OCI-LY7 (cell line): ENCODE measurements around the gene NFAM1. TPM values are rescaled to one million over a fixed set of nuclear protein-coding genes. Genes with fewer than 3 reads are reported as not detected.

ENCODE experiments used
- BruUV-seq: library from RNA; stranded (reverse); fragments of 400-500 nt; replicated peaks from 2 replicates; lab custom pipeline; 2021; lab: Mats Ljungman, UMichigan
- CTCF ChIA-PET: fragments of 300-600 bp; sonication (Branson Sonifier 250); formaldehyde crosslinking; loops from one replicate; lab custom pipeline; 2022; ENCODE audit warnings: antibody characterized with exemption; ENCODE audit not compliant: unreplicated experiment; lab: Charles Lee
- POLR2A ChIA-PET: fragments of 300-600 bp; sonication (Branson Sonifier 250); formaldehyde crosslinking; loops from one replicate; lab custom pipeline; 2022; ENCODE audit warnings: antibody characterized with exemption; lab: Charles Lee
- DNase-seq: peaks from one replicate; pipeline ENCODE4 v3.0.0-alpha.2; 2015; ENCODE audit warnings: low spot score
- H2AFZ ChIP-seq: fragments of 200-600 bp; sonication (generic), shearing (Covaris generic); 2 replicates; pipeline ENCODE4 v1.6.1; 2014; ENCODE audit warnings: mild to moderate bottlenecking, antibody characterized with exemption, low read length, moderate library complexity
- H3K27ac ChIP-seq: fragments of 200-600 bp; sonication (generic); 2 replicates; pipeline ENCODE4 v1.5.1; 2014; ENCODE audit warnings: mixed run types, low read depth, mild to moderate bottlenecking, moderate library complexity, low read length, inconsistent platforms; ENCODE audit not compliant: poor library complexity, severe bottlenecking
- H3K36me3 ChIP-seq: fragments of 200-600 bp; sonication (generic); 2 replicates; pipeline ENCODE4 v1.6.1; 2014; ENCODE audit warnings: mild to moderate bottlenecking, antibody characterized with exemption, low read length, moderate library complexity, mixed read lengths; ENCODE audit not compliant: insufficient read depth
- H3K4me1 ChIP-seq: fragments of 200-600 bp; sonication (generic); 2 replicates; pipeline ENCODE4 v1.5.1; 2014; ENCODE audit warnings: mild to moderate bottlenecking, low read length; ENCODE audit not compliant: insufficient read depth, poor library complexity, severe bottlenecking
- H3K4me2 ChIP-seq: fragments of 200-600 bp; sonication (generic); 2 replicates; pipeline ENCODE4 v1.6.1; 2014; ENCODE audit warnings: mild to moderate bottlenecking, low read length
- H3K4me3 ChIP-seq: fragments of 200-600 bp; sonication (generic); 2 replicates; pipeline ENCODE4 v1.5.1; 2014; ENCODE audit warnings: mild to moderate bottlenecking, low read depth, low read length; ENCODE audit not compliant: poor library complexity, severe bottlenecking
- H3K79me2 ChIP-seq: fragments of 200-600 bp; sonication (generic); 2 replicates; pipeline ENCODE4 v1.6.1; 2016; ENCODE audit warnings: low read depth, mild to moderate bottlenecking, low read length, moderate library complexity, mixed read lengths; ENCODE audit not compliant: insufficient read depth
- H3K9me2 ChIP-seq: fragments of 200-600 bp; sonication (generic); 2 replicates; pipeline ENCODE4 v1.6.1; 2016; ENCODE audit warnings: mild to moderate bottlenecking, low read length, mixed read lengths; ENCODE audit not compliant: insufficient read depth
- H3K9me3 ChIP-seq: fragments of 200-600 bp; sonication (generic); 2 replicates; pipeline ENCODE4 v1.6.1; 2014; ENCODE audit warnings: mild to moderate bottlenecking, mixed run types, low read length, mixed read lengths
- H4K20me1 ChIP-seq: fragments of 200-600 bp; sonication (generic); 2 replicates; pipeline ENCODE4 v1.6.1; 2014; ENCODE audit warnings: mild to moderate bottlenecking, antibody characterized with exemption, low read length, moderate library complexity, mixed read lengths; ENCODE audit not compliant: insufficient read depth
- EZH2phosphoT487 ChIP-seq: fragments of 200-600 bp; sonication (generic); IDR thresholded peaks from 2 replicates; pipeline ENCODE4 v1.6.1; 2018; ENCODE audit warnings: low read depth, borderline replicate concordance, mild to moderate bottlenecking, mixed run types, antibody characterized with exemption, low read length, moderate library complexity, mixed read lengths
- intact Hi-C: fragments of 100-400 bp; cut with micrococcal nuclease; formaldehyde crosslinking; loops from one replicate; pipeline ENCODE4 v1.10.0; 2022; ENCODE audit not compliant: unreplicated experiment
- total RNA-seq, 2 experiments: library from RNA; depleted of rRNA in 1 of 2; stranded (reverse); fragments of >200 nt in 1 of 2; shearing (Covaris generic) in 1 of 2; gene quantifications; 2 replicates each; pipeline ENCODE4 v1.2.3, GENCODE V29; 2014 to 2022
- TF ChIP-seq, protein P1 (sequence below): fragments of 200-600 bp; sonication (generic); conservative IDR thresholded peaks from 2 replicates; pipeline ENCODE4 v1.5.1; 2014; ENCODE audit warnings: mild to moderate bottlenecking, antibody characterized with exemption, low read length, moderate library complexity, mixed read lengths

Gene NFAM1
- total RNA-seq, 2 experiments from 2014 or later, result 0.16 to 0.88 TPM

DNA sequence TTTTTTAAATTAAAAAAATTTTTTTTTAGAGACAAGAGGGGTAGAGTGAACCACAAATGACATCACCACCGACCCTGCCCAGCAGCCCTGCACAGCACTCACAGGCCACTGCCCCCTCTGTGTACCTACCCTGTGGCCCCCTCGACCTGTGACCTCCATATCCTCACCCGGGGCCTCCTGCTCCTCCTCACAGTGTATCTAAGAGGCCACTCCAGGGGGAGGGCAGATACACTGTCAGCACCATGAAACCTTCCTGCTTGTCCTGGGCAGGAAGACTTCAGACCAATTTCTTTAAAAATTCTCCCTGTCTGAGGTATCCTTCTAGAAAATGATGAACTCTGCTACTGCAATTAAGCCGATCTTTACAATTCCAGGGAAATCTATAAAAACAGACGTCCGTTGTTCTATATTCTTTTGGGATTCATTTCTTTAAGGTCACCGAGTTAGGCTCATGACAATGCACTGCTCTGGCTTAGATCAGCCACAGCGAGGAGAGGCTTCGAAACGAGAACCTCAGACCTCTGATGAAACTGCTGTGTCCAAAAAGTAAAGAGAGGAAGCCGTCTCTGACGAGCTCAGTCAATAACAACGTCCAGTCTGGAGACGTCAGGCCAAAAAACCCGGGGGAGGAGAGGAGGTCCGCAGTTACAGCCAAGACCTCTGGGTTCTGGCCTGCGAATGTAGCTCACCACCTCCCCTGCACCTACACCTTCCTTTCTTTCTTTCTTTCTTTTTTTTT lies 17.5 kb downstream of the NFAM1 start:
- intact Hi-C loops, result no loop called here
- Histone ChIP-seq H3K4me3 (no peak overlapping the region), H3K4me2 (no peak overlapping the region), H3K9me2 (no peaks in the 10 kb centered on the region), H3K79me2 (no peaks in the 10 kb centered on the region), H4K20me1 (no peaks in the 10 kb centered on the region), H2AFZ (no peak overlapping the region), H3K36me3 (no peaks in the 10 kb centered on the region), H3K27ac (no peak overlapping the region), H3K9me3 (no peaks in the 10 kb centered on the region), H3K4me1 (no peaks in the 10 kb centered on the region)
- CTCF ChIA-PET, result no interaction called here
- POLR2A ChIA-PET, result interaction anchor here (0.7 kb wide), 1 partner anchor 29 kb away, joined by 3 read pairs; no protein-coding TSS in a partner anchor
- BruUV-seq, result no TSS peak
- TF ChIP-seq, protein P1, sequence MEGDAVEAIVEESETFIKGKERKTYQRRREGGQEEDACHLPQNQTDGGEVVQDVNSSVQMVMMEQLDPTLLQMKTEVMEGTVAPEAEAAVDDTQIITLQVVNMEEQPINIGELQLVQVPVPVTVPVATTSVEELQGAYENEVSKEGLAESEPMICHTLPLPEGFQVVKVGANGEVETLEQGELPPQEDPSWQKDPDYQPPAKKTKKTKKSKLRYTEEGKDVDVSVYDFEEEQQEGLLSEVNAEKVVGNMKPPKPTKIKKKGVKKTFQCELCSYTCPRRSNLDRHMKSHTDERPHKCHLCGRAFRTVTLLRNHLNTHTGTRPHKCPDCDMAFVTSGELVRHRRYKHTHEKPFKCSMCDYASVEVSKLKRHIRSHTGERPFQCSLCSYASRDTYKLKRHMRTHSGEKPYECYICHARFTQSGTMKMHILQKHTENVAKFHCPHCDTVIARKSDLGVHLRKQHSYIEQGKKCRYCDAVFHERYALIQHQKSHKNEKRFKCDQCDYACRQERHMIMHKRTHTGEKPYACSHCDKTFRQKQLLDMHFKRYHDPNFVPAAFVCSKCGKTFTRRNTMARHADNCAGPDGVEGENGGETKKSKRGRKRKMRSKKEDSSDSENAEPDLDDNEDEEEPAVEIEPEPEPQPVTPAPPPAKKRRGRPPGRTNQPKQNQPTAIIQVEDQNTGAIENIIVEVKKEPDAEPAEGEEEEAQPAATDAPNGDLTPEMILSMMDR, result no peak
- no peak for TF ChIP-seq EZH2phosphoT487
- DNase-seq, result no peak

DNA sequence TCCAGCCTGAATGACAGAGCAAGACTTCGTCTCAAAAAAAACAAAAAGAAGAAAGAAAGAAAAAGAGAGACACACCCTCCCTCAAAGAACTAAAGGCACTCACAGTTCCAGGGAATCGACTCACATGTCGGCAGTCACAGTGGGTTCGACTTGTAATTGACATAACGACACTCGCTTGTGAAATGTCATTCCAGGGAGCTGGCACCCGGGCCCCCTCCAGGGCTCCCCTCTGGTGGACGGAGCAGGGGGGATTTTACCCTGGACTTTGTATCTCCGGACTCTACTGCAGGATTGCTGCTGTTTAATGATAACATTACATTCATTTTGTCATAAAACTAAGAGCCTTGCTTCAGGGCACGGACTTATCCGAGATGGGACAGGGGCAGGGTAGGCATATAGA lies 18.2 kb downstream of the NFAM1 start:
- Histone ChIP-seq H3K27ac (no peak overlapping the region), H2AFZ (no peak overlapping the region), H3K9me3 (no peaks in the 10 kb centered on the region), H3K36me3 (no peaks in the 10 kb centered on the region), H4K20me1 (no peaks in the 10 kb centered on the region), H3K4me3 (no peak overlapping the region), H3K9me2 (no peaks in the 10 kb centered on the region), H3K4me1 (no peaks in the 10 kb centered on the region), H3K4me2 (no peak overlapping the region), H3K79me2 (no peaks in the 10 kb centered on the region)
- CTCF ChIA-PET, result no interaction called here
- POLR2A ChIA-PET, result no interaction called here
- no peak for DNase-seq
- no TSS peak for BruUV-seq
- no peak for TF ChIP-seq EZH2phosphoT487
- TF ChIP-seq, protein P1, result no peak
- intact Hi-C loops, result no loop called here

DNA sequence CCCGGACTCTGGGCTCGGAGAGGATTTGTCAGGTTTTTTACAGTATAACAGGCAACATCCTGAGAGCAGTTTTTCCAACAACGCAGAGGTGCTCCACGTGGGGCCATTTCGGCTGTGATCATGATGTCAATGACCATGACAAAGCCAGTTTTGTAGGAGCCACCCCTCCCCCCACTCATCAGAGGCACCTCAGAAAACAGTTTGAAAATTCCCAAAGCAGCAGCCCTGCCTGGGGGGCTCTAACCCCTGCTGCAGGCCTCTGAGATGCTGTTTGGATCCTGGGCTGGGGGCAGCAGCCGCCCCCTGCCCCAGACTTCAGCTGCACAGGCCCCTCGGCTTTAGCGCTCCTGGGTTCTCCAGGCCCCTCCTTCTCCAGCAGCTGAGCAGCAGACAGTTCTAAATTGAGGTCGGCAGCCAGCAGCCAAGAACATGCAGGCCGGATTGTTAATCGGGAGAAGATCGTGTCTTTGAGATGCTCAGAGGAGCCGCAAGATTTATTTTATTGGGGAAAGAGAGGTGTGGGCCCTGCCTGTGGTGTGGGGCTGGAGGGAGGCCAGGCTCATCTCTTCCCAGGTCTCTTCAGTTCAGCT lies 19.4 kb downstream of the NFAM1 start:
- no peak for DNase-seq
- no peak overlapping the region for H3K27ac ChIP-seq
- H3K36me3 ChIP-seq, result no peaks in the 10 kb centered on the region
- TF ChIP-seq EZH2phosphoT487, result no peak
- TF ChIP-seq, protein P1, result no peak
- intact Hi-C loops, result no loop called here
- no peak overlapping the region for H2AFZ ChIP-seq
- H3K79me2 ChIP-seq, result no peaks in the 10 kb centered on the region
- no peaks in the 10 kb centered on the region for H3K4me1 ChIP-seq
- POLR2A ChIA-PET, result interaction anchor here (0.6 kb wide), 1 partner anchor 234 kb away, joined by 3 read pairs; no protein-coding TSS in a partner anchor
- CTCF ChIA-PET, result no interaction called here
- BruUV-seq, result no TSS peak
- H3K9me2 ChIP-seq, result no peaks in the 10 kb centered on the region
- no peak overlapping the region for H3K4me3 ChIP-seq
- H3K9me3 ChIP-seq, result no peaks in the 10 kb centered on the region
- H3K4me2 ChIP-seq, result no peak overlapping the region
- no peaks in the 10 kb centered on the region for H4K20me1 ChIP-seq
